ENCODE results near the gene SNX19. TPM values are rescaled to one million over a fixed set of nuclear protein-coding genes. Genes with fewer than 3 reads are reported as not detected.

The SNX19 gene
- total RNA-seq, 3 donors from 2014 or later: 91.0 to 119 (median 100) TPM

- intact Hi-C loops (cut with DNase I; ENCODE audit: low total_unique reads): no loop called here
- Histone ChIP-seq H3K27me3 (no peaks in the 10 kb centered on the region), H3K4me3 (peak overlapping the region in 2 of 3 donors; percentile 32 to 54), H3K27ac (peak overlapping the region; percentile 87 to 89), H3K9me3 (no peaks in the 10 kb centered on the region), H3K4me1 (peaks cover 4 to 9% of the 10 kb centered on the region in 2 donors), H3K36me3 (peaks cover 6% of the 10 kb centered on the region)
- DNase-seq (ENCODE audit: low spot score in 2 of 2): peak; percentile 70 to 87
- TF ChIP-seq POLR2A (IDR thresholded peaks at IDR 0.05) (no peak), POLR2AphosphoS5 (IDR thresholded peaks at IDR 0.05) (peak; percentile 42 to 80 (median 65))
- TF ChIP-seq, protein P1, sequence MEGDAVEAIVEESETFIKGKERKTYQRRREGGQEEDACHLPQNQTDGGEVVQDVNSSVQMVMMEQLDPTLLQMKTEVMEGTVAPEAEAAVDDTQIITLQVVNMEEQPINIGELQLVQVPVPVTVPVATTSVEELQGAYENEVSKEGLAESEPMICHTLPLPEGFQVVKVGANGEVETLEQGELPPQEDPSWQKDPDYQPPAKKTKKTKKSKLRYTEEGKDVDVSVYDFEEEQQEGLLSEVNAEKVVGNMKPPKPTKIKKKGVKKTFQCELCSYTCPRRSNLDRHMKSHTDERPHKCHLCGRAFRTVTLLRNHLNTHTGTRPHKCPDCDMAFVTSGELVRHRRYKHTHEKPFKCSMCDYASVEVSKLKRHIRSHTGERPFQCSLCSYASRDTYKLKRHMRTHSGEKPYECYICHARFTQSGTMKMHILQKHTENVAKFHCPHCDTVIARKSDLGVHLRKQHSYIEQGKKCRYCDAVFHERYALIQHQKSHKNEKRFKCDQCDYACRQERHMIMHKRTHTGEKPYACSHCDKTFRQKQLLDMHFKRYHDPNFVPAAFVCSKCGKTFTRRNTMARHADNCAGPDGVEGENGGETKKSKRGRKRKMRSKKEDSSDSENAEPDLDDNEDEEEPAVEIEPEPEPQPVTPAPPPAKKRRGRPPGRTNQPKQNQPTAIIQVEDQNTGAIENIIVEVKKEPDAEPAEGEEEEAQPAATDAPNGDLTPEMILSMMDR (IDR thresholded peaks at IDR 0.05): no peak
Measured at GRCh38 chr11:130897262-130898182, 18.8 kb downstream of the SNX19 start.

DNA sequence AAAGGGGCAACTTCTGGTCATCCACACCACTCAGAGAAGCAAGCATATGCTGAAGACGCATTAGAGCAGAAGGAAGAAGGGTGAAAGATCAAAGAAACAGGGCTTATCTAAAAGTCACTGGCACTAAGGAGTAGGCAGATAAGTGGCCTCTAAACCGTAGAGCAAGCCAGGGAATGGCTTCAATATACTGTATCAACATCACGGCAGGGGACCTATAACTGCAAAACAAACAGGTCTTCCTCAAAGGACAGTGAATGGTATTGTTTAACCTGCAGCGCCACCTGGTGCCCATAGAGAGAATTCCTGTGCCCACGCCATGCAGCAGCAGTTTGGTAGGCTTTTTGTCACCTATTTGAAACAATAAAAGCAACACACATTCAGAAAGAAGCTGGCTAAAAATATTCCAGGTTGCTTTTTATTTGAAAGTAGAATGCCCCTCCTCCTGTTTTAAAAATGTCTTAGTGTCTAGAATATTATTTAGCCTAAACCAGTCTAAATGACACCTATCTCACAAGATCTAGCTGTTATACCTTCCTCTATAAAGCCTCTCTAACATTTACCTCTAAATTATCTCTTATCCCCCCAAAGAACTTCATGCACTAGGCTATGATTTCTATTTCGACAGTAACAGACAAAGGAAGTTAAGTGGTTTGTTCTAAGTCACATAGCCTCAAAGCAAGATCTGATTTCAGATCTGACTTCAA lies 21.8 kb downstream of the SNX19 start:
- intact Hi-C loops (cut with DNase I; ENCODE audit: low total_unique reads): no loop called here
- H3K36me3 ChIP-seq: no peaks in the 10 kb centered on the region
- H3K27me3 ChIP-seq: no peaks in the 10 kb centered on the region
- TF ChIP-seq POLR2AphosphoS5 (IDR thresholded peaks at IDR 0.05): no peak
- TF ChIP-seq, protein P1 (IDR thresholded peaks at IDR 0.05): peak; percentile 58 to 90 (median 78)
- no peaks in the 10 kb centered on the region for H3K9me3 ChIP-seq
- H3K27ac ChIP-seq: no peak overlapping the region
- peak; percentile 56 to 69 for DNase-seq (ENCODE audit: low spot score in 2 of 2)
- peaks cover 4 to 9% of the 10 kb centered on the region in 2 donors for H3K4me1 ChIP-seq
- H3K4me3 ChIP-seq: no peak overlapping the region

DNA sequence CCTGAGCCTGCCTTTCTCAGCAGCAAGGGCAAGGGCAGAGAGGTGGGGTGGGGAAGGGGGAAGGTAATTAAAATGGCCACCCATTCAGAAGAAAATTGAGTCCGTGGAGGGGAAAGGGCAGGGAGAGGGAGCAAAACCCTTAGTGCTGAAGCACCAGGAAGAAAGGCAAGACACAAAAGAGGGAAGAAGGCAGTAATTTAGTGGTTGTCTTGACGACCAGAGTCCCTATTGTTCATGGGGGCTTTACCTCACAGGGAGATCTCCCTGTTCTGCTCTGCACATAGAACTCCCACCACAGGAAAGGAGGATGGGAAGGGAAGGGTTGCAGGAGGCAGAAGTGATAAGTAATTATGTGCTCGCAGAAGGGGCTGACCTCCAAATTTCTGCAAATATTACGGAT lies 23.4 kb downstream of the SNX19 start:
- Histone ChIP-seq H3K36me3 (no peaks in the 10 kb centered on the region), H3K9me3 (no peaks in the 10 kb centered on the region), H3K27ac (no peak overlapping the region), H3K4me3 (no peak overlapping the region), H3K27me3 (no peaks in the 10 kb centered on the region), H3K4me1 (peaks cover 0 to 9% of the 10 kb centered on the region in 2 donors)
- TF ChIP-seq, protein P1 (IDR thresholded peaks at IDR 0.05): no peak
- no peak for TF ChIP-seq POLR2A (IDR thresholded peaks at IDR 0.05)
- TF ChIP-seq POLR2AphosphoS5 (IDR thresholded peaks at IDR 0.05): no peak
- intact Hi-C loops (cut with DNase I; ENCODE audit: low total_unique reads): no loop called here
- no peak for DNase-seq (ENCODE audit: low spot score in 2 of 2)

DNA sequence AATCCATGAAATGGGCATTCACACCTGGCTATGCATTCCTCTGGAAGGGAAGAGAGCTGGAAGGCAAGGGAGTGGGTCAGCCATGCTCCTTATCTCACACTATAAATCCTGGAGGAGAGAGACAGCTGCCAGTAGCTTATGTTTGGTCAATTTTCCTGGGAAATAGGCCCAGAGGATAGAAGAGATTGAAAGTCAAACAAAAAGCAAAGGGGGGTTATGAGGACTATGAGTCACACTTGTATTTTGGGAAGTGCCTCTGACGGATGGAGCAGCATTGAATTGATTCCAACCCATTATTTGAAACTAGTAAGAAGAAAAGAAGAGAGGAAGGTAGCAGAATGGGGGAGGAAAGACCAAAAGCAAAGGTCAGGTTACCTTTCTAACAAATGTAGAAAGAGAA lies 25.0 kb downstream of the SNX19 start:
- TF ChIP-seq, protein P1 (IDR thresholded peaks at IDR 0.05): no peak
- TF ChIP-seq POLR2AphosphoS5 (IDR thresholded peaks at IDR 0.05) (no peak), POLR2A (IDR thresholded peaks at IDR 0.05) (no peak)
- H3K4me3 ChIP-seq: no peak overlapping the region
- H3K27me3 ChIP-seq: no peaks in the 10 kb centered on the region
- no peaks in the 10 kb centered on the region for H3K9me3 ChIP-seq
- intact Hi-C loops (cut with DNase I; ENCODE audit: low total_unique reads): no loop called here
- H3K4me1 ChIP-seq: no peaks in the 10 kb centered on the region
- no peaks in the 10 kb centered on the region for H3K36me3 ChIP-seq
- DNase-seq (ENCODE audit: low spot score in 2 of 2): no peak
- H3K27ac ChIP-seq: no peak overlapping the region
